Peyer's patch (tissue), 4 donors: ENCODE data around the gene BCKDHA.

Experiments
- CTCF ChIP-seq, 6 experiments: fragments of 450-650 bp in 4 of 6; fragments of 200-600 bp in 2 of 6; sonication (generic) in 1 of 6; IDR thresholded peaks; one replicate each; pipeline ENCODE4 v1.5.1; 2017 to 2019; ENCODE audit warnings: antibody characterized with exemption in 6 of 6, mild to moderate bottlenecking in 3 of 6, moderate library complexity in 1 of 6
- POLR2A ChIP-seq, 2 donors: fragments of 450-650 bp; IDR thresholded peaks; one replicate each; pipeline ENCODE4 v1.5.1; 2017; ENCODE audit warnings: antibody characterized with exemption in 2 of 2, mild to moderate bottlenecking in 2 of 2, moderate library complexity in 2 of 2

GRCh38 chr19:41412953-41413352, 15.3 kb downstream of the BCKDHA start:
- TF ChIP-seq CTCF (IDR thresholded peaks at IDR 0.05) (no peak), POLR2A (IDR thresholded peaks at IDR 0.05) (no peak)
